D721Med (cell line): ENCODE data around the gene TNFSF12.

Source experiments
- DNase-seq: peaks from one replicate; pipeline ENCODE4 v3.0.0; 2011; ENCODE audit warnings: low spot score; ENCODE audit not compliant: insufficient read length
- FAIRE-seq: peaks from 2 replicates; lab custom pipeline; 2011; peaks lifted over from hg19 to GRCh38; lab: Jason Lieb, UNC
- TF ChIP-seq, protein P1 (sequence below): IDR thresholded peaks from 2 replicates; pipeline ENCODE4 v1.5.1; 2012; ENCODE audit warnings: mild to moderate bottlenecking, control low read depth; ENCODE audit not compliant: insufficient read depth; ENCODE audit errors: missing control alignments

TNFSF12 gene

GRCh38 chr17:7575959-7576358 is 27.1 kb downstream of the TNFSF12 start:
- FAIRE-seq, result no peak

GRCh38 chr17:7576432-7576937 is 27.6 kb downstream of the TNFSF12 start:
- TF ChIP-seq, protein P1, sequence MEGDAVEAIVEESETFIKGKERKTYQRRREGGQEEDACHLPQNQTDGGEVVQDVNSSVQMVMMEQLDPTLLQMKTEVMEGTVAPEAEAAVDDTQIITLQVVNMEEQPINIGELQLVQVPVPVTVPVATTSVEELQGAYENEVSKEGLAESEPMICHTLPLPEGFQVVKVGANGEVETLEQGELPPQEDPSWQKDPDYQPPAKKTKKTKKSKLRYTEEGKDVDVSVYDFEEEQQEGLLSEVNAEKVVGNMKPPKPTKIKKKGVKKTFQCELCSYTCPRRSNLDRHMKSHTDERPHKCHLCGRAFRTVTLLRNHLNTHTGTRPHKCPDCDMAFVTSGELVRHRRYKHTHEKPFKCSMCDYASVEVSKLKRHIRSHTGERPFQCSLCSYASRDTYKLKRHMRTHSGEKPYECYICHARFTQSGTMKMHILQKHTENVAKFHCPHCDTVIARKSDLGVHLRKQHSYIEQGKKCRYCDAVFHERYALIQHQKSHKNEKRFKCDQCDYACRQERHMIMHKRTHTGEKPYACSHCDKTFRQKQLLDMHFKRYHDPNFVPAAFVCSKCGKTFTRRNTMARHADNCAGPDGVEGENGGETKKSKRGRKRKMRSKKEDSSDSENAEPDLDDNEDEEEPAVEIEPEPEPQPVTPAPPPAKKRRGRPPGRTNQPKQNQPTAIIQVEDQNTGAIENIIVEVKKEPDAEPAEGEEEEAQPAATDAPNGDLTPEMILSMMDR, result no peak
- FAIRE-seq (no peak), DNase-seq (no peak)

More at GRCh38 chr17:7575959-7576358, 27.1 kb downstream of the TNFSF12 start:
- DNase-seq, result no peak
- TF ChIP-seq, protein P1, result no peak

DNA sequence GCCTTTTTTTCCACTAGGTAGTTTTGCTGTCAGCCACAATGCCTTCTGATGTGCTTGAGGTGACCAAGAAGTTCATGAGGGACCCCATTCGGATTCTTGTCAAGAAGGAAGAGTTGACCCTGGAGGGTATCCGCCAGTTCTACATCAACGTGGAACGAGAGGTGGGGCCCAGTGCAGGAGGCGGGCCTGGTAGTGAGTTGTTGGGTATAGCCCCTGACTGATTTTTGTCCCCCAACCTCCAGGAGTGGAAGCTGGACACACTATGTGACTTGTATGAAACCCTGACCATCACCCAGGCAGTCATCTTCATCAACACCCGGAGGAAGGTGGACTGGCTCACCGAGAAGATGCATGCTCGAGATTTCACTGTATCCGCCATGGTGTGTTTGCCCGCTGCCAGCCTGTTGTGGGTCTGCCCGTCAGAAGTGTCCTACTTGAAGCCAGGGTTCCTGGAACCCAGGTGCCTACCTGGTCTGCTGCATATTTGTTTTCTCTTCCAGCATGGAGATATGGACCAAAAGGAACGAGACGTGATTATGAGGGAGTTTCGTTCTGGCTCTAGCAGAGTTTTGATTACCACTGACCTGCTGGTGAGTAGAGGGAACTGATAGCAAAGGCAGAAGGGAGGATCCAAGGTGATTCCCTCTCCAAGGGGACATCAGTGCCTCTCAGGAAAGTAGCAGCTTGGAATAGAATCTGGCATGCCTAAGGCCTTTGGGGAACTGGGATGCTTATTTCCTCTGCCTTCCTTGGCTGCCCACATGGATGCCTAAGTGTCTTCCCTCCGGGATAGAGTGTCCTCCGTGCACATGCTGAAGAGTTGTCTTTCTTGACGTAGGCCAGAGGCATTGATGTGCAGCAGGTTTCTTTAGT is 28.7 kb downstream of the TNFSF12 start:
- TF ChIP-seq, protein P1, result no peak
- FAIRE-seq (no peak), DNase-seq (no peak)

DNA sequence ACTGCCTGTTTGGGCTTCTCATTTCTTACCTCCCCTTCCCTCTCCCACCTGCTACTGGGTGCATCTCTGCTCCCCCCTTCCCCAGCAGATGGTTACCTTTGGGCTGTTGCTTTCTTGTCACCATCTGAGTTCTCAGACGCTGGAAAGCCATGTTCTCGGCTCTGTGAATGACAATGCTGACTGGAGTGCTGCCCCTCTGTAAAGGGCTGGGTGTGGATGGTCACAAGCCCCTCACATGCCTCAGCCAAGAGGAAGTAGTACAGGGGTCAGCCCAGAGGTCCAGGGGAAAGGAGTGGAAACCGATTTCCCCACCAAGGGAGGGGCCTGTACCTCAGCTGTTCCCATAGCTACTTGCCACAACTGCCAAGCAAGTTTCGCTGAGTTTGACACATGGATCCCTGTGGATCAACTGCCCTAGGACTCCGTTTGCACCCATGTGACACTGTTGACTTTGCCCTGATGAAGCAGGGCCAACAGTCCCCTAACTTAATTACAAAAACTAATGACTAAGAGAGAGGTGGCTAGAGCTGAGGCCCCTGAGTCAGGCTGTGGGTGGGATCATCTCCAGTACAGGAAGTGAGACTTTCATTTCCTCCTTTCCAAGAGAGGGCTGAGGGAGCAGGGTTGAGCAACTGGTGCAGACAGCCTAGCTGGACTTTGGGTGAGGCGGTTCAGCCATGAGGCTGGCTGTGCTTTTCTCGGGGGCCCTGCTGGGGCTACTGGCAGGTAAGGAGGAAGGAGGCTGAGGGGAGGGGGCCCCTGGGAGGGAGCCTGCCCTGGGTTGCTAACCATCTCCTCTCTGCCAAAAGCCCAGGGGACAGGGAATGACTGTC is 30.4 kb downstream of the TNFSF12 start, which contains the start of gene CD68:
CD68 (plus strand) TSS at position 638 of the 833 bp plus-strand sequence; CDS start at position 678, 40 bp downstream.
- TF ChIP-seq, protein P1, result no peak
- no peak for FAIRE-seq
- no peak for DNase-seq

DNA sequence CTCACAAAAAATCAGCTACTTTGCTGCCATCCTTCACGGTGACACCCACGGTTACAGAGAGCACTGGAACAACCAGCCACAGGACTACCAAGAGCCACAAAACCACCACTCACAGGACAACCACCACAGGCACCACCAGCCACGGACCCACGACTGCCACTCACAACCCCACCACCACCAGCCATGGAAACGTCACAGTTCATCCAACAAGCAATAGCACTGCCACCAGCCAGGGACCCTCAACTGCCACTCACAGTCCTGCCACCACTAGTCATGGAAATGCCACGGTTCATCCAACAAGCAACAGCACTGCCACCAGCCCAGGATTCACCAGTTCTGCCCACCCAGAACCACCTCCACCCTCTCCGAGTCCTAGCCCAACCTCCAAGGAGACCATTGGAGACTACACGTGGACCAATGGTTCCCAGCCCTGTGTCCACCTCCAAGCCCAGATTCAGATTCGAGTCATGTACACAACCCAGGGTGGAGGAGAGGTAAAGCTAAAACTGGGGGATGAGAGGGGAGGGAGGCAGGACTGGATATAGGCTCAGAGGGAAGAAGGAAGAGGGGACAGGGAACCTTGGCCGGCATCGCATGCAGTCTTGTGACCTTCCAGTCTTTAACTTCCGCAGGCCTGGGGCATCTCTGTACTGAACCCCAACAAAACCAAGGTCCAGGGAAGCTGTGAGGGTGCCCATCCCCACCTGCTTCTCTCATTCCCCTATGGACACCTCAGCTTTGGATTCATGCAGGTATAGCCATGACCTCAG is 31.2 kb downstream of the TNFSF12 start:
- TF ChIP-seq, protein P1, result no peak
- FAIRE-seq (no peak), DNase-seq (no peak)

DNA sequence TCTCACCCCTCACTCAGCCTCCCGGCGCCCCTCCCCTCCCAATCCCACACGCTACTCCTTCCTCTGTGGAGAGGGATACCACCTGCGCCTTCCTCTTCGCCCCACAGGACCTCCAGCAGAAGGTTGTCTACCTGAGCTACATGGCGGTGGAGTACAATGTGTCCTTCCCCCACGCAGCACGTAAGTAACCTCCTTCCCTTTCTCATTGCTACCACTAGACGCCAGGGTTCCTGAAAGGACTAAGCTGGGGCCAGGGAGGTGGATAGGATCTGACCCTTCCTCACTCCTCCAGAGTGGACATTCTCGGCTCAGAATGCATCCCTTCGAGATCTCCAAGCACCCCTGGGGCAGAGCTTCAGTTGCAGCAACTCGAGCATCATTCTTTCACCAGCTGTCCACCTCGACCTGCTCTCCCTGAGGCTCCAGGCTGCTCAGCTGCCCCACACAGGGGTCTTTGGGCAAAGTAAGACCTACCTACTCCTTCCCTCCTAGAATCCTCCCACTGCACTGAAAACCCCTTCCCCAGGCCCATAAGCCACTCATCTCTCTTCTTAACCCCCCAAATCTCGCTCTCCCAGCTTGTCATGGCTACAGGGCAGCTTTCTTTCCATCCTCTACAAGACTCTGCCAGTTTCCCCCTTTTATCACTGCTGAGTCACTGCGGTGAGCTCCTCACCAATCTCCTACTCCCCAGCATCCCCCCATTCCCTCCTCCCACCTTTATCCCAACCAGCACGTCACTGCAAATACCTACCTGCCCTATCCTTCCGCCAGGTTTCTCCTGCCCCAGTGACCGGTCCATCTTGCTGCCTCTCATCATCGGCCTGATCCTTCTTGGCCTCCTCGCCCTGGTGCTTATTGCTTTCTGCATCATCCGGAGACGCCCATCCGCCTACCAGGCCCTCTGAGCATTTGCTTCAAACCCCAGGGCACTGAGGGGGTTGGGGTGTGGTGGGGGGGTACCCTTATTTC is 32.0 kb downstream of the TNFSF12 start:
- FAIRE-seq, result no peak
- TF ChIP-seq, protein P1, result no peak
- no peak for DNase-seq
